AG09309 (cell line): Measurements from ENCODE around the gene CEP85.

Source experiments
- DNase-seq: peaks from one replicate; pipeline ENCODE4 v3.0.0-alpha.2; 2010; ENCODE audit warnings: low read depth
- H3K4me3 ChIP-seq: 2 replicates; pipeline ENCODE4 v1.5.1; 2011; ENCODE audit warnings: mild to moderate bottlenecking, low read depth, low read length, moderate library complexity; ENCODE audit not compliant: control insufficient read depth
- TF ChIP-seq, protein P1 (sequence below): IDR thresholded peaks from 2 replicates; pipeline ENCODE4 v1.5.1; 2011; ENCODE audit warnings: mild to moderate bottlenecking, low read depth, low read length, inconsistent platforms; ENCODE audit not compliant: insufficient read depth, control insufficient read depth; ENCODE audit errors: missing control alignments

The CEP85 gene

DNA sequence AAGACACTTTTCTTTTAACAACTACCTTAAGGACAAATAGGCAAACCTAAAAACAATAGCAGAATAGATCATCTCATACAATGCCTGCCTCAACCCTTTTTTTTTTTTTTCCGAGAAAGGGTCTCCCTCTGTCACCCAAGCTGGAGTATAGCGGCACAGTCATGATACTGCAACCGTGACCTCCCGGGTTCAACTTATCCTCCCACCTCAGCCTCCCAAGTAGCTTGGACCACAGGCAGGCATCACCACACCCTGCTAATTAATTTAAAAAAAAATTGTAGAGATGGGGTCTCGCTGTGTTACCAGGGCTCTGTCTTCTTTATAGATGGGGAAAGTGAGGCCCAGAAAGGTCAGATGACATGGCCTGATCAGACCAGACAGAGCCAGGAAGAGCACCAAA lies 53.8 kb downstream of the CEP85 start:
- no peak overlapping the region for H3K4me3 ChIP-seq
- DNase-seq: no peak
- TF ChIP-seq, protein P1, sequence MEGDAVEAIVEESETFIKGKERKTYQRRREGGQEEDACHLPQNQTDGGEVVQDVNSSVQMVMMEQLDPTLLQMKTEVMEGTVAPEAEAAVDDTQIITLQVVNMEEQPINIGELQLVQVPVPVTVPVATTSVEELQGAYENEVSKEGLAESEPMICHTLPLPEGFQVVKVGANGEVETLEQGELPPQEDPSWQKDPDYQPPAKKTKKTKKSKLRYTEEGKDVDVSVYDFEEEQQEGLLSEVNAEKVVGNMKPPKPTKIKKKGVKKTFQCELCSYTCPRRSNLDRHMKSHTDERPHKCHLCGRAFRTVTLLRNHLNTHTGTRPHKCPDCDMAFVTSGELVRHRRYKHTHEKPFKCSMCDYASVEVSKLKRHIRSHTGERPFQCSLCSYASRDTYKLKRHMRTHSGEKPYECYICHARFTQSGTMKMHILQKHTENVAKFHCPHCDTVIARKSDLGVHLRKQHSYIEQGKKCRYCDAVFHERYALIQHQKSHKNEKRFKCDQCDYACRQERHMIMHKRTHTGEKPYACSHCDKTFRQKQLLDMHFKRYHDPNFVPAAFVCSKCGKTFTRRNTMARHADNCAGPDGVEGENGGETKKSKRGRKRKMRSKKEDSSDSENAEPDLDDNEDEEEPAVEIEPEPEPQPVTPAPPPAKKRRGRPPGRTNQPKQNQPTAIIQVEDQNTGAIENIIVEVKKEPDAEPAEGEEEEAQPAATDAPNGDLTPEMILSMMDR: no peak

DNA sequence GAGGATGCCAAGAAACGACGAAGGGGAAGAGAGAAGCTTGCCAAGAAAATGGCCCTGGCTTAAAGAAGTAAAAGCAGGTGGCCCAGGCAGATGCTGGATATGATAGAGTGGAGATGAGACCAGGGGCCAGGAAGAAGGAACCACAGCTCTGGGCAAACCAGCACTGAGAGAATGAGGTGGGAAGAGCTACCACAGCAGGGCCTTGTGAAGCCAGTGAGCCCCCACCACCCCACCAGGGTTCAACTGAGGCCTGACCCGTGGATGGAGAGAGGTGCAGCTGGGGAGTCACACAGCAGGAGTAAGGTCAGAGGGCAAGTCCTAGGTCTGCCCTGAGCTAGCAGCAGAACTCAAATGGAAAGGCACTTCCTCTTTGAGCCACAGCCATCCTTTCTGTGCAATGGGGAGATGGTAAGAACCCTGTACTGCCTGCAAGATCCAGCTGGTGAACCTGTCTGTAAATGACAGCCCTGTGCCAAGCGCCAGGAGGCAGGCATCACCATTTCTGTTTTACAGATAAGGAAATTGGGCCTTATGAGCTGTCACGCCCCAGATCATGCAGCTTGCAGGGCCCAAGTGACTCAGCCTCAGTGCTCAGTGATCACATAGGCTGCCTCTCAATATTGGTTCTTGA lies 54.4 kb downstream of the CEP85 start:
- DNase-seq: no peak
- TF ChIP-seq, protein P1: no peak
- no peak overlapping the region for H3K4me3 ChIP-seq

DNA sequence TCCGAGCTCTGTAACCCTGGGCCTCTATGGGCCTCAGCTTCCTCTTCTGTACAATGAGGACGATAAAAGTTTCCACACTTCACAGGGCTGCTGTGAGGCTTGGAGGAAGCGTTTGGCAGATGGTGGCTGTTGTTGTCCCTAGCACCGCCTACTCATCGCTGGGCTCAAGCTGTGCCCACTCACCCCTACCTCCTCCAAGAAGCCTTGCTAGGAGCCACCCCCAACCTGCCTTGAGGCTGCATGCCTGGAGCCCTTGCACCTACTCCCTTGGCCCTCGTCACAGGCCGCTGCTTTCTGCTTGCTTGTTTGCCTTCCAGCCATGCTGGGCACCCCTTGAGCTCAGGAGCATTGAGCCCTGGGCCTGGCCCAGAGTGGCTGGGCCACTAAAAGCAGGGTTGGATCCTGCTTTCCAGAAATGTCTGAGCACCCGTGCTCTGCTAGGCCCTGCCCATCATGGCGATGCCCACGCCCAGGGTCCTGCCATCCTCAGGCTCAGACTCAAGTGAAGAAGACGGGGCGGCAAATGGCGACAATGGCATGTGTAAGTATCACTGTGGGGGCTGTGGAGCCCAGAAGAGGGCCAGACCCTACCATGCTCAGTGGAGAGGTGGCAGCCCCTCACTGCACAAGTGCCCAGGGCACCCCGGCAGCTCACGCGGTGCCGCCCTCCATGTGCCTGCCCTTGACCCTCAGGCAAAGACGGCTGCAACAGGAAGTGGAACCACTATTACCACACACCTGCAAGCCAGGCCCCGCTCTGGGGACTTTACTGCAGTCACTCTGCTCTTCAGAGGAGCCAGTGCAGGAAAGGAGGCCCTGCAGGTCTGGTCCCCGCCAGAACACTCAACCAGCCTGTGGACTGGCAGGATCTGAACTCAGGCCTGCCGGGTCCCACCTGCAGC lies 55.4 kb downstream of the CEP85 start:
- TF ChIP-seq, protein P1: no peak
- no peak overlapping the region for H3K4me3 ChIP-seq
- no peak for DNase-seq

DNA sequence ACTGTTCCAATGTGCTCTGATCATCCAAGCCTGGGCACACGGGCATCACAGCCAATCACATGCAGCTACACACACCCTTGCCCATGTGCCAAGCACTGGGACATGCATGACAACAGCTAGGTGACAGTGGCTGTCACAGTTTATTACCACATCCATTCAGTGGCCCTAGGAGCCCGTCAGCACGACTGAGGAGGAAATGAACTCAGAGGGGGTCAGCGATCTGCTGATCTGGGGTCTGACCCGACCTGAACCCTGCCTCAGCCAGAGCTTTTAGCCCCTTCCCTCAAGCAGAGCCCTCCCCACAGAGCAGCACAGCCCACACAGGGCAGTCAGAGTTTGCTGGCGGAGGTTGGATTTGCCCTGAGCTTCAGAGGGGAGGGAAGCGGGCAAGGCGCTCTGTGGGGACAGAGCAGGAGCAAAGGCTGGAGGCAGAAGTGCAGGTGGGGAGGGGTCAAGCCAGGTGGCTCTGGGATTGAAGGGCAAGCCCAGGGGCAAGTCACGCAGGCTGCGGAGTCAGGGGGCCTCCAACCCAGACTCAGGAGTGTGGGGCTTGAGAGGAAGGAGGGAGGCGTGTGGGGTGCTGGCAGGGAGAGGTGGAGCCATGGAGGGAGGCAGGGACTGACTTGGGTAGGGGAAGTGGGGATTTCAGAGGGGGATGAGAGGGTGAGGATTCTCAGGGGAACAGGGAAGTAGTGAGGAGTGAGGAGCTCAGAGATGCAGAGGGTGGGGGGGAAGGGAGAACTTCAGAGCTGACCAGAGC lies 56.3 kb downstream of the CEP85 start:
- DNase-seq: no peak
- H3K4me3 ChIP-seq: no peak overlapping the region
- TF ChIP-seq, protein P1: no peak

DNA sequence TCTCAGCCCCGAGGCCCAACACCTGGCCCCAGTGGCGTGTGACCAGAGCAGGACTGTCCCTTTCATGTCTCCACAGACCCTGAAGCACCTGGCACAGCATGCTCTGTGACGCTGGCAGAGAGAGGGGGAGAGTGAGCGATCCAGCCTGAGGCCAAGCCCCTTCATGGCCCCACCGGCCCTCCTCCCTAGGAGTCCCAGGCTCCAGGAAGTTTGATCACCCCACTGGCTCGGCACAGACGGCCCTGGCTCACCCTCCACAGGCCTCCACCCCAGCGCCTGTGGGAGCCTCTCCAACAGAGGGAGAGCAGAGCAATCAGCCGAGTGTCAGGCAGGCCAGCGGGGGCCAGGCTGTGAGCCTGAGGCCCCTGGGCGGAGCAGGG lies 56.9 kb downstream of the CEP85 start:
- TF ChIP-seq, protein P1: no peak
- DNase-seq: no peak
- no peak overlapping the region for H3K4me3 ChIP-seq

DNA sequence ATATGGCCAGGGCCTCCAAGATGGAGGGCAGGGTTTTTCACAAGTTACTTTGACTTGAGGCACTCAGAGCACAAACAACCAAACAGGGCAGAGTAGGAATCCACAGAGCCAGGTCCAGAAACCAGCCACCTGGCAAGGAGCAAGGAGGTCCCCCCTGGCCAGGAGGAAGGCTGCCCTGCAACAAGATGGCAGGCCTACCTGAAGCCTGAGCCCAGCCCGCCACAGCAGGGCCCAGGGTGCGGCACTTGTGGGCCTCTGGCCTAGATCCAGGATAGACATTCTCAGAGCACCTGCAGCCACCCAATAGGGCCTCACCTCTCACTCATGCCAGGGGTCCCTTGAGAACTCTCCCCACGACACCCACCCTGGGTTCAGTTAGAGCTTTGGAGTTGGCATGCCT lies 57.4 kb downstream of the CEP85 start:
- no peak for DNase-seq

More for the DNA sequence above, 57.4 kb downstream of the CEP85 start:
- no peak overlapping the region for H3K4me3 ChIP-seq
- TF ChIP-seq, protein P1: no peak
